Measurements from ENCODE around the gene SRF. TPM values are rescaled to one million over a fixed set of nuclear protein-coding genes. Genes with fewer than 3 reads are reported as not detected.
"Not testable (repeated sequence)": the region's sequence is repeated elsewhere in the genome, so short reads cannot be mapped to it uniquely, and the experiment has no call there.

Gene SRF
- total and polyA plus RNA-seq, 2 experiments from 2014 or later, result 7.4 to 22.0 TPM

- H2AFZ ChIP-seq, result no peak overlapping the region
Observed at GRCh38 chr6:43130429-43130828, 40.6 kb upstream of the SRF start.

GRCh38 chr6:43131379-43131778, 39.7 kb upstream of the SRF start:
- not testable (repeated sequence) for H3K27me3 ChIP-seq; H3K4me2 ChIP-seq; H3K27ac ChIP-seq; H2AFZ ChIP-seq; H3K36me3 ChIP-seq (replicated peaks; ENCODE audit: insufficient read depth, low read depth); H4K20me1 ChIP-seq (ENCODE audit: insufficient read depth, poor library complexity, severe bottlenecking); H3K9me3 ChIP-seq (ENCODE audit: low read depth); H3K4me3 ChIP-seq; H3K9me2 ChIP-seq (replicated peaks; ENCODE audit: insufficient read depth); DNase-seq (ENCODE audit: low spot score); H3K4me1 ChIP-seq (ENCODE audit: insufficient read depth)
- peaks cover 28% of the 10 kb centered on the region for H3K79me2 ChIP-seq
- WGBS (ENCODE audit: low lambda C conversion rate, missing lambda C conversion rate), result 92% methylated on average over 5 of the region's 5 CpGs

More at GRCh38 chr6:43130429-43130828, 40.6 kb upstream of the SRF start:
- Histone ChIP-seq H3K27me3 (no peaks in the 10 kb centered on the region), H3K4me3 (no peak overlapping the region), H3K4me2 (no peak overlapping the region), H3K36me3 (replicated peaks; ENCODE audit: insufficient read depth, low read depth) (no peaks in the 10 kb centered on the region), H3K9me3 (ENCODE audit: low read depth) (no peaks in the 10 kb centered on the region), H4K20me1 (ENCODE audit: insufficient read depth, poor library complexity, severe bottlenecking) (no peaks in the 10 kb centered on the region), H3K4me1 (ENCODE audit: insufficient read depth) (peaks cover 17% of the 10 kb centered on the region), H3K27ac (no peak overlapping the region), H3K79me2 (peaks cover 33% of the 10 kb centered on the region), H3K9me2 (replicated peaks; ENCODE audit: insufficient read depth) (no peaks in the 10 kb centered on the region)
- no peak for DNase-seq (ENCODE audit: low spot score)
- TF ChIP-seq CTCF (IDR thresholded peaks at IDR 0.05; ENCODE audit: poor library complexity), result no peak
- TF ChIP-seq EZH2phosphoT487 (IDR thresholded peaks at IDR 0.05; ENCODE audit: low read depth, severe bottlenecking, unreplicated experiment), result no peak
- no peak for TF ChIP-seq EZH2 (IDR thresholded peaks at IDR 0.05; ENCODE audit: borderline replicate concordance)
- 95% methylated on average over 7 of the region's 7 CpGs for WGBS (ENCODE audit: low lambda C conversion rate, missing lambda C conversion rate)

GRCh38 chr6:43138267-43138666, 32.8 kb upstream of the SRF start:
- Histone ChIP-seq H3K9me3 (ENCODE audit: low read depth) (no peaks in the 10 kb centered on the region), H3K4me1 (ENCODE audit: insufficient read depth) (peaks cover 5% of the 10 kb centered on the region), H3K4me2 (no peak overlapping the region), H3K27ac (no peak overlapping the region), H4K20me1 (ENCODE audit: insufficient read depth, poor library complexity, severe bottlenecking) (no peaks in the 10 kb centered on the region), H2AFZ (no peak overlapping the region), H3K36me3 (replicated peaks; ENCODE audit: insufficient read depth, low read depth) (no peaks in the 10 kb centered on the region), H3K4me3 (no peak overlapping the region), H3K27me3 (no peaks in the 10 kb centered on the region), H3K79me2 (no peaks in the 10 kb centered on the region), H3K9me2 (replicated peaks; ENCODE audit: insufficient read depth) (no peaks in the 10 kb centered on the region)
- WGBS (ENCODE audit: low lambda C conversion rate, missing lambda C conversion rate), result 98% methylated on average over 3 of the region's 3 CpGs
- no peak for DNase-seq (ENCODE audit: low spot score)
- TF ChIP-seq CTCF (IDR thresholded peaks at IDR 0.05; ENCODE audit: poor library complexity) (no peak), EZH2 (IDR thresholded peaks at IDR 0.05; ENCODE audit: borderline replicate concordance) (no peak), EZH2phosphoT487 (IDR thresholded peaks at IDR 0.05; ENCODE audit: low read depth, severe bottlenecking, unreplicated experiment) (no peak)

- not testable (repeated sequence) for H3K36me3 ChIP-seq (replicated peaks; ENCODE audit: insufficient read depth, low read depth); H4K20me1 ChIP-seq (ENCODE audit: insufficient read depth, poor library complexity, severe bottlenecking); H3K27ac ChIP-seq; H3K79me2 ChIP-seq; H3K9me2 ChIP-seq (replicated peaks; ENCODE audit: insufficient read depth); H2AFZ ChIP-seq; H3K4me3 ChIP-seq; H3K4me2 ChIP-seq; H3K9me3 ChIP-seq (ENCODE audit: low read depth); DNase-seq (ENCODE audit: low spot score); H3K27me3 ChIP-seq
- H3K4me1 ChIP-seq (ENCODE audit: insufficient read depth), result peaks cover 10% of the 10 kb centered on the region
- WGBS (ENCODE audit: low lambda C conversion rate, missing lambda C conversion rate), result 98% methylated on average over 11 of the region's 11 CpGs
Observed at GRCh38 chr6:43139973-43140372, 31.1 kb upstream of the SRF start.

- H3K4me1 ChIP-seq (ENCODE audit: insufficient read depth), result peaks cover 10% of the 10 kb centered on the region
- H2AFZ ChIP-seq, result no peak overlapping the region
- DNase-seq (ENCODE audit: low spot score), result no peak
- WGBS (ENCODE audit: low lambda C conversion rate, missing lambda C conversion rate), result 96% methylated on average over 16 of the region's 16 CpGs
- TF ChIP-seq CTCF (IDR thresholded peaks at IDR 0.05; ENCODE audit: poor library complexity) (no peak), EZH2phosphoT487 (IDR thresholded peaks at IDR 0.05; ENCODE audit: low read depth, severe bottlenecking, unreplicated experiment) (no peak), EZH2 (IDR thresholded peaks at IDR 0.05; ENCODE audit: borderline replicate concordance) (no peak)
- H4K20me1 ChIP-seq (ENCODE audit: insufficient read depth, poor library complexity, severe bottlenecking), result no peaks in the 10 kb centered on the region
- no peaks in the 10 kb centered on the region for H3K36me3 ChIP-seq (replicated peaks; ENCODE audit: insufficient read depth, low read depth)
- H3K4me2 ChIP-seq, result no peak overlapping the region
- H3K9me3 ChIP-seq (ENCODE audit: low read depth), result no peaks in the 10 kb centered on the region
- no peaks in the 10 kb centered on the region for H3K27me3 ChIP-seq
- no peaks in the 10 kb centered on the region for H3K79me2 ChIP-seq
- H3K4me3 ChIP-seq, result no peak overlapping the region
- H3K27ac ChIP-seq, result no peak overlapping the region
- no peaks in the 10 kb centered on the region for H3K9me2 ChIP-seq (replicated peaks; ENCODE audit: insufficient read depth)
Observed at GRCh38 chr6:43141644-43142043, 29.4 kb upstream of the SRF start.
